Measurements from ENCODE around the gene PCDH7.

The PCDH7 gene

GRCh38 chr4:30718641-30719453 lies 1.3 kb upstream of the PCDH7 start (continued):
- TF ChIP-seq ZNF692 (tag by site-specific recombination; IDR thresholded peaks at IDR 0.05) (peak; percentile 49), ZNF76 (tag by site-specific recombination; IDR thresholded peaks at IDR 0.05; ENCODE audit: borderline replicate concordance, low read depth) (0 out of 2 replicates have a peak, but pooled peaks have one; percentile 20), AEBP2 (tag by site-specific recombination; IDR thresholded peaks at IDR 0.05; ENCODE audit: borderline replicate concordance) (no peak), ZBTB21 (tag by site-specific recombination; IDR thresholded peaks at IDR 0.05) (no peak), ZNF366 (tag by site-specific recombination; conservative IDR thresholded peaks at IDR 0.05) (no peak), BCL11A (tag by site-specific recombination; IDR thresholded peaks at IDR 0.05; ENCODE audit: low read depth) (no peak), ZNF140 (tag by site-specific recombination; IDR thresholded peaks at IDR 0.05) (no peak), ZBTB17 (tag by site-specific recombination; IDR thresholded peaks at IDR 0.05) (0 out of 2 replicates have a peak, but pooled peaks have one; percentile 43), KLF1 (tag by site-specific recombination; IDR thresholded peaks at IDR 0.05) (no peak), PRDM1 (tag by site-specific recombination; IDR thresholded peaks at IDR 0.05) (0 out of 2 replicates have a peak, but pooled peaks have one; percentile 4), ZNF514 (tag by site-specific recombination; IDR thresholded peaks at IDR 0.05) (no peak), ZNF26 (tag by site-specific recombination; IDR thresholded peaks at IDR 0.05) (no peak), SCRT2 (tag by site-specific recombination; IDR thresholded peaks at IDR 0.05) (no peak), RBAK (tag by site-specific recombination; IDR thresholded peaks at IDR 0.05) (no peak), ZNF664 (tag by site-specific recombination; IDR thresholded peaks at IDR 0.05) (no peak), ZBTB7A (tag by site-specific recombination; IDR thresholded peaks at IDR 0.05; ENCODE audit: low read depth) (no peak), ZSCAN16 (tag by site-specific recombination; IDR thresholded peaks at IDR 0.05) (no peak), ZXDB (tag by site-specific recombination; IDR thresholded peaks at IDR 0.05) (no peak), ZSCAN5A (tag by site-specific recombination; IDR thresholded peaks at IDR 0.05) (no peak), ZNF433 (tag by site-specific recombination; IDR thresholded peaks at IDR 0.05; ENCODE audit: low read depth) (no peak), SETDB1 (IDR thresholded peaks at IDR 0.05; ENCODE audit: insufficient read length, low read length) (no peak), ZNF311 (tag by site-specific recombination; IDR thresholded peaks at IDR 0.05; ENCODE audit: borderline replicate concordance) (no peak)
- TF ChIP-seq, protein P1, sequence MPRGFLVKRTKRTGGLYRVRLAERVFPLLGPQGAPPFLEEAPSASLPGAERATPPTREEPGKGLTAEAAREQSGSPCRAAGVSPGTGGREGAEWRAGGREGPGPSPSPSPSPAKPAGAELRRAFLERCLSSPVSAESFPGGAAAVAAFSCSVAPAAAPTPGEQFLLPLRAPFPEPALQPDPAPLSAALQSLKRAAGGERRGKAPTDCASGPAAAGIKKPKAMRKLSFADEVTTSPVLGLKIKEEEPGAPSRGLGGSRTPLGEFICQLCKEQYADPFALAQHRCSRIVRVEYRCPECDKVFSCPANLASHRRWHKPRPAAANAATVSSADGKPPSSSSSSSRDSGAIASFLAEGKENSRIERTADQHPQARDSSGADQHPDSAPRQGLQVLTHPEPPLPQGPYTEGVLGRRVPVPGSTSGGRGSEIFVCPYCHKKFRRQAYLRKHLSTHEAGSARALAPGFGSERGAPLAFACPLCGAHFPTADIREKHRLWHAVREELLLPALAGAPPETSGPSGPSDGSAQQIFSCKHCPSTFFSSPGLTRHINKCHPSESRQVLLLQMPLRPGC (tag by site-specific recombination; IDR thresholded peaks at IDR 0.05), result no peak
- TF ChIP-seq, protein P2, sequence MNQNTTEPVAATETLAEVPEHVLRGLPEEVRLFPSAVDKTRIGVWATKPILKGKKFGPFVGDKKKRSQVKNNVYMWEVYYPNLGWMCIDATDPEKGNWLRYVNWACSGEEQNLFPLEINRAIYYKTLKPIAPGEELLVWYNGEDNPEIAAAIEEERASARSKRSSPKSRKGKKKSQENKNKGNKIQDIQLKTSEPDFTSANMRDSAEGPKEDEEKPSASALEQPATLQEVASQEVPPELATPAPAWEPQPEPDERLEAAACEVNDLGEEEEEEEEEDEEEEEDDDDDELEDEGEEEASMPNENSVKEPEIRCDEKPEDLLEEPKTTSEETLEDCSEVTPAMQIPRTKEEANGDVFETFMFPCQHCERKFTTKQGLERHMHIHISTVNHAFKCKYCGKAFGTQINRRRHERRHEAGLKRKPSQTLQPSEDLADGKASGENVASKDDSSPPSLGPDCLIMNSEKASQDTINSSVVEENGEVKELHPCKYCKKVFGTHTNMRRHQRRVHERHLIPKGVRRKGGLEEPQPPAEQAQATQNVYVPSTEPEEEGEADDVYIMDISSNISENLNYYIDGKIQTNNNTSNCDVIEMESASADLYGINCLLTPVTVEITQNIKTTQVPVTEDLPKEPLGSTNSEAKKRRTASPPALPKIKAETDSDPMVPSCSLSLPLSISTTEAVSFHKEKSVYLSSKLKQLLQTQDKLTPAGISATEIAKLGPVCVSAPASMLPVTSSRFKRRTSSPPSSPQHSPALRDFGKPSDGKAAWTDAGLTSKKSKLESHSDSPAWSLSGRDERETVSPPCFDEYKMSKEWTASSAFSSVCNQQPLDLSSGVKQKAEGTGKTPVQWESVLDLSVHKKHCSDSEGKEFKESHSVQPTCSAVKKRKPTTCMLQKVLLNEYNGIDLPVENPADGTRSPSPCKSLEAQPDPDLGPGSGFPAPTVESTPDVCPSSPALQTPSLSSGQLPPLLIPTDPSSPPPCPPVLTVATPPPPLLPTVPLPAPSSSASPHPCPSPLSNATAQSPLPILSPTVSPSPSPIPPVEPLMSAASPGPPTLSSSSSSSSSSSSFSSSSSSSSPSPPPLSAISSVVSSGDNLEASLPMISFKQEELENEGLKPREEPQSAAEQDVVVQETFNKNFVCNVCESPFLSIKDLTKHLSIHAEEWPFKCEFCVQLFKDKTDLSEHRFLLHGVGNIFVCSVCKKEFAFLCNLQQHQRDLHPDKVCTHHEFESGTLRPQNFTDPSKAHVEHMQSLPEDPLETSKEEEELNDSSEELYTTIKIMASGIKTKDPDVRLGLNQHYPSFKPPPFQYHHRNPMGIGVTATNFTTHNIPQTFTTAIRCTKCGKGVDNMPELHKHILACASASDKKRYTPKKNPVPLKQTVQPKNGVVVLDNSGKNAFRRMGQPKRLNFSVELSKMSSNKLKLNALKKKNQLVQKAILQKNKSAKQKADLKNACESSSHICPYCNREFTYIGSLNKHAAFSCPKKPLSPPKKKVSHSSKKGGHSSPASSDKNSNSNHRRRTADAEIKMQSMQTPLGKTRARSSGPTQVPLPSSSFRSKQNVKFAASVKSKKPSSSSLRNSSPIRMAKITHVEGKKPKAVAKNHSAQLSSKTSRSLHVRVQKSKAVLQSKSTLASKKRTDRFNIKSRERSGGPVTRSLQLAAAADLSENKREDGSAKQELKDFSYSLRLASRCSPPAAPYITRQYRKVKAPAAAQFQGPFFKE (tag by site-specific recombination; IDR thresholded peaks at IDR 0.05; ENCODE audit: borderline replicate concordance), result no peak

Data from HEK293 (cell line).